HCT116 (cell line): ENCODE data around the gene UGDH. TPM values are rescaled to one million over a fixed set of nuclear protein-coding genes. Genes with fewer than 3 reads are reported as not detected.

Experiments used
- ATAC-seq: fragments of 200-7000 bp; cut with Tn5 transposase; 2 replicates; pipeline ENCODE4 v1.9.1; 2020; ENCODE audit warnings: mild to moderate bottlenecking, moderate library complexity
- BruUV-seq: library from RNA; stranded (reverse); fragments of 400-500 nt; replicated peaks from 2 replicates; lab custom pipeline; 2021; lab: Mats Ljungman, UMichigan
- CTCF ChIA-PET: fragments of 300-600 bp; sonication (Branson Sonifier 250); formaldehyde crosslinking; loops from one replicate; lab custom pipeline; 2021; ENCODE audit warnings: antibody characterized with exemption; lab: Charles Lee
- POLR2A ChIA-PET: fragments of 300-600, 350-600 bp; sonication (Branson Sonifier 250); formaldehyde crosslinking; loops from one replicate; lab custom pipeline; 2021; ENCODE audit warnings: antibody characterized with exemption; lab: Charles Lee
- RAD21 ChIA-PET, 2 experiments: fragments of 300-600 bp; sonication (Branson Sonifier 250); formaldehyde crosslinking; loops; one replicate each; lab custom pipeline; 2023; ENCODE audit warnings: low total read pairs in 2 of 2; ENCODE audit not compliant: uncharacterized antibody in 2 of 2, unreplicated experiment in 2 of 2, low non-redundant PET in 1 of 2; lab: Charles Lee
- DNase-seq: peaks from one replicate; pipeline ENCODE4 v3.0.0-alpha.2; 2010; ENCODE audit warnings: low read depth, low spot score
- H2AFZ ChIP-seq: fragments of 200-600 bp; shearing (Covaris generic), sonication (generic); 2 replicates; pipeline ENCODE4 v1.6.1; 2017; ENCODE audit warnings: low read depth, mixed run types, mixed read lengths, antibody characterized with exemption, low read length; ENCODE audit not compliant: poor library complexity, severe bottlenecking
- H3K27ac ChIP-seq: 2 replicates; pipeline ENCODE4 v1.5.1; 2012; ENCODE audit warnings: low read depth, low read length
- H3K27me3 ChIP-seq: fragments of 200-600 bp; sonication (generic); 2 replicates; pipeline ENCODE4 v1.6.1; 2016; ENCODE audit warnings: mixed run types, low read length, mixed read lengths; ENCODE audit not compliant: insufficient read depth
- H3K36me3 ChIP-seq, 2 experiments: fragments of 200-500 bp in 1 of 2; fragments of 200-600 bp in 1 of 2; sonication (Bioruptor generic) in 1 of 2; sonication (generic) in 1 of 2; 2 replicates each; pipeline versions ENCODE4 v1.5.1 to v1.6.1; 2014 to 2016; ENCODE audit warnings: low read length in 2 of 2, inconsistent platforms in 1 of 2, mixed read lengths in 1 of 2, mixed run types in 1 of 2; ENCODE audit not compliant: insufficient read depth in 2 of 2, control insufficient read depth in 1 of 2
- H3K4me1 ChIP-seq, 2 experiments: fragments of 200-600 bp in 1 of 2; sonication (generic) in 1 of 2; 2 replicates each; pipeline versions ENCODE4 v1.5.1 to v1.6.1; 2012 to 2017; ENCODE audit warnings: low read length in 2 of 2, inconsistent platforms in 1 of 2, mild to moderate bottlenecking in 1 of 2, mixed read lengths in 1 of 2, mixed run types in 1 of 2, moderate library complexity in 1 of 2; ENCODE audit not compliant: insufficient read depth in 2 of 2, control insufficient read depth in 1 of 2
- H3K4me2 ChIP-seq: fragments of 200-600 bp; sonication (generic); 2 replicates; pipeline ENCODE4 v1.6.1; 2017; ENCODE audit warnings: mixed run types, low read length, mixed read lengths
- H3K4me3 ChIP-seq, 2 experiments: fragments of 200-600 bp in 1 of 2; sonication (generic) in 1 of 2; replicated peaks in 1 of 2; 2 replicates each; pipeline ENCODE4 v1.5.1; 2011 to 2016; ENCODE audit warnings: low read length in 2 of 2, control low read depth in 1 of 2, low read depth in 1 of 2, mild to moderate bottlenecking in 1 of 2, mixed read lengths in 1 of 2, mixed run types in 1 of 2
- H3K79me2 ChIP-seq: fragments of 200-600 bp; sonication (generic); 2 replicates; pipeline ENCODE4 v1.6.1; 2017; ENCODE audit warnings: mild to moderate bottlenecking, mixed run types, low read length, moderate library complexity, mixed read lengths; ENCODE audit not compliant: insufficient read depth
- H3K9ac ChIP-seq: fragments of 200-600 bp; sonication (generic); 2 replicates; pipeline ENCODE4 v1.6.1; 2016; ENCODE audit warnings: low read length, mixed read lengths
- H3K9me2 ChIP-seq: fragments of 200-600 bp; sonication (generic), shearing (Covaris generic); 2 replicates; pipeline ENCODE4 v1.6.1; 2017; ENCODE audit warnings: mixed run types, mild to moderate bottlenecking, moderate library complexity; ENCODE audit not compliant: insufficient read depth
- H3K9me3 ChIP-seq, 2 experiments: fragments of 200-500 bp in 1 of 2; fragments of 200-600 bp in 1 of 2; sonication (Bioruptor generic) in 1 of 2; sonication (generic) in 1 of 2; 2 replicates each; pipeline ENCODE4 v1.6.1; 2014 to 2017; ENCODE audit warnings: low read length in 2 of 2, mixed read lengths in 2 of 2, inconsistent platforms in 1 of 2, low read depth in 1 of 2, mild to moderate bottlenecking in 1 of 2, mixed run types in 1 of 2, moderate library complexity in 1 of 2; ENCODE audit not compliant: control insufficient read depth in 1 of 2, insufficient read depth in 1 of 2
- H4K20me1 ChIP-seq: fragments of 200-600 bp; sonication (generic), shearing (Covaris generic); 2 replicates; pipeline ENCODE4 v1.6.1; 2017; ENCODE audit warnings: mixed run types, mild to moderate bottlenecking, moderate library complexity; ENCODE audit not compliant: insufficient read depth
- ATF3 ChIP-seq: IDR thresholded peaks from 2 replicates; pipeline ENCODE4 v1.6.1; 2012
- CEBPB ChIP-seq: IDR thresholded peaks from 2 replicates; pipeline ENCODE4 v1.6.1; 2012; ENCODE audit warnings: low read depth
- EGR1 ChIP-seq: IDR thresholded peaks from 2 replicates; pipeline ENCODE4 v1.6.1; 2012; ENCODE audit warnings: low read depth
- EZH2phosphoT487 ChIP-seq: fragments of 200-600 bp; IDR thresholded peaks from 2 replicates; pipeline ENCODE4 v1.6.1; 2018; ENCODE audit warnings: antibody characterized with exemption, borderline replicate concordance
- JUND ChIP-seq: IDR thresholded peaks from 2 replicates; pipeline ENCODE4 v1.6.1; 2012
- TCF7L2 ChIP-seq: IDR thresholded peaks from 2 replicates; pipeline ENCODE4 v1.7.0; 2011; ENCODE audit warnings: borderline replicate concordance, inconsistent platforms; ENCODE audit not compliant: insufficient read depth, insufficient read length; ENCODE audit errors: extremely low read depth
- ZFX ChIP-seq: fragments of 450-650 bp; IDR thresholded peaks from 2 replicates; pipeline ENCODE4 v1.6.1; 2017
- intact Hi-C: fragments of 100-400 bp; cut with micrococcal nuclease; formaldehyde crosslinking; loops from 2 replicates; pipeline ENCODE4 v1.10.0; 2022
- total RNA-seq: library from RNA; stranded (reverse); gene quantifications from one replicate; pipeline ENCODE4 v1.2.1, GENCODE V29; 2021; ENCODE audit not compliant: unreplicated experiment
- TF ChIP-seq, protein P1 (sequence below): IDR thresholded peaks from 2 replicates; pipeline ENCODE4 v1.6.1; 2012
- TF ChIP-seq, protein P2 (sequence below): IDR thresholded peaks from 2 replicates; pipeline ENCODE4 v1.6.1; 2012; ENCODE audit warnings: low read depth

Gene UGDH
- total RNA-seq, 1 experiment from 2014 or later = 67.9 TPM

DNA sequence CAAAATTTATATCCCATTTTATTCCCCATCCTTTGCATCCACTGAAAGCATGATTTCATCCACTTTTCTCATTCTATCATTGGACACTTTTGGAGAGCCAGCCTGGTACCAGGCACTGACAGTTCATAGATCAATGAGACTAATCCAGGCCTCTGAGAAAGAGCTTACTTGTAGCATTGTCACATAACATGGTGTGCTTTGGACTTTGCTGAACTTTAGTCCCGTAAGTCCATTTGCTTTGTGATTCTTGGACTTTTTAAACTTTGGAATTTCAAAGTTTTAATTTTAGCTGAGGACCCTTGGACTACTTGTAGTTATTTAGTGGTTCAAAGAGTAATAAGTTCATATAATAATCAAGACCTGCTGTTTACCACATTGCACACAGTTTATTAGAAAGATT lies 56.8 kb downstream of the UGDH start:
- DNase-seq (no peak), ATAC-seq (no peak)
- H3K4me3 ChIP-seq = no peak overlapping the region
- intact Hi-C loops = no loop called here
- ChIA-PET RAD21 (no interaction called here), POLR2A (no interaction called here), CTCF (interaction anchor here (1.9 kb wide), 1 partner anchor 506 kb away, joined by 5 read pairs; no protein-coding TSS in a partner anchor)
- no peak overlapping the region for H3K27ac ChIP-seq
- peaks cover 0 to 5% of the 10 kb centered on the region in 2 experiments; a peak in 2 of 4 replicates for H3K4me1 ChIP-seq
- no peaks in the 10 kb centered on the region for H4K20me1 ChIP-seq
- H3K9me3 ChIP-seq = no peaks in the 10 kb centered on the region
- peaks cover 4% of the 10 kb centered on the region; the same call in 1 of the 2 replicates for H3K79me2 ChIP-seq
- TF ChIP-seq TCF7L2 (no peak), ATF3 (no peak), EGR1 (no peak), ZFX (no peak), CEBPB (no peak), JUND (no peak), EZH2phosphoT487 (no peak)
- TF ChIP-seq, protein P1, sequence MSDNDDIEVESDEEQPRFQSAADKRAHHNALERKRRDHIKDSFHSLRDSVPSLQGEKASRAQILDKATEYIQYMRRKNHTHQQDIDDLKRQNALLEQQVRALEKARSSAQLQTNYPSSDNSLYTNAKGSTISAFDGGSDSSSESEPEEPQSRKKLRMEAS = no peak
- TF ChIP-seq, protein P2, sequence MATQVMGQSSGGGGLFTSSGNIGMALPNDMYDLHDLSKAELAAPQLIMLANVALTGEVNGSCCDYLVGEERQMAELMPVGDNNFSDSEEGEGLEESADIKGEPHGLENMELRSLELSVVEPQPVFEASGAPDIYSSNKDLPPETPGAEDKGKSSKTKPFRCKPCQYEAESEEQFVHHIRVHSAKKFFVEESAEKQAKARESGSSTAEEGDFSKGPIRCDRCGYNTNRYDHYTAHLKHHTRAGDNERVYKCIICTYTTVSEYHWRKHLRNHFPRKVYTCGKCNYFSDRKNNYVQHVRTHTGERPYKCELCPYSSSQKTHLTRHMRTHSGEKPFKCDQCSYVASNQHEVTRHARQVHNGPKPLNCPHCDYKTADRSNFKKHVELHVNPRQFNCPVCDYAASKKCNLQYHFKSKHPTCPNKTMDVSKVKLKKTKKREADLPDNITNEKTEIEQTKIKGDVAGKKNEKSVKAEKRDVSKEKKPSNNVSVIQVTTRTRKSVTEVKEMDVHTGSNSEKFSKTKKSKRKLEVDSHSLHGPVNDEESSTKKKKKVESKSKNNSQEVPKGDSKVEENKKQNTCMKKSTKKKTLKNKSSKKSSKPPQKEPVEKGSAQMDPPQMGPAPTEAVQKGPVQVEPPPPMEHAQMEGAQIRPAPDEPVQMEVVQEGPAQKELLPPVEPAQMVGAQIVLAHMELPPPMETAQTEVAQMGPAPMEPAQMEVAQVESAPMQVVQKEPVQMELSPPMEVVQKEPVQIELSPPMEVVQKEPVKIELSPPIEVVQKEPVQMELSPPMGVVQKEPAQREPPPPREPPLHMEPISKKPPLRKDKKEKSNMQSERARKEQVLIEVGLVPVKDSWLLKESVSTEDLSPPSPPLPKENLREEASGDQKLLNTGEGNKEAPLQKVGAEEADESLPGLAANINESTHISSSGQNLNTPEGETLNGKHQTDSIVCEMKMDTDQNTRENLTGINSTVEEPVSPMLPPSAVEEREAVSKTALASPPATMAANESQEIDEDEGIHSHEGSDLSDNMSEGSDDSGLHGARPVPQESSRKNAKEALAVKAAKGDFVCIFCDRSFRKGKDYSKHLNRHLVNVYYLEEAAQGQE = no peak
- H3K36me3 ChIP-seq = peaks cover 14 to 20% of the 10 kb centered on the region in 2 experiments
- H3K9ac ChIP-seq = no peak overlapping the region
- no peak overlapping the region for H3K4me2 ChIP-seq
- no peak overlapping the region for H2AFZ ChIP-seq
- no peaks in the 10 kb centered on the region for H3K9me2 ChIP-seq
- no TSS peak for BruUV-seq
- no peaks in the 10 kb centered on the region for H3K27me3 ChIP-seq
